22Rv1 (cell line): ENCODE data around the gene CCR7.

ENCODE experiments used
- ZFX ChIP-seq: fragments of 450-650 bp; IDR thresholded peaks from 2 replicates; pipeline ENCODE4 v1.6.1; 2017; ENCODE audit warnings: antibody characterized with exemption, borderline replicate concordance
- TF ChIP-seq, protein P1 (sequence below): fragments of 450-650 bp; IDR thresholded peaks from 2 replicates; pipeline ENCODE4 v1.5.1; 2017; ENCODE audit warnings: mild to moderate bottlenecking

DNA sequence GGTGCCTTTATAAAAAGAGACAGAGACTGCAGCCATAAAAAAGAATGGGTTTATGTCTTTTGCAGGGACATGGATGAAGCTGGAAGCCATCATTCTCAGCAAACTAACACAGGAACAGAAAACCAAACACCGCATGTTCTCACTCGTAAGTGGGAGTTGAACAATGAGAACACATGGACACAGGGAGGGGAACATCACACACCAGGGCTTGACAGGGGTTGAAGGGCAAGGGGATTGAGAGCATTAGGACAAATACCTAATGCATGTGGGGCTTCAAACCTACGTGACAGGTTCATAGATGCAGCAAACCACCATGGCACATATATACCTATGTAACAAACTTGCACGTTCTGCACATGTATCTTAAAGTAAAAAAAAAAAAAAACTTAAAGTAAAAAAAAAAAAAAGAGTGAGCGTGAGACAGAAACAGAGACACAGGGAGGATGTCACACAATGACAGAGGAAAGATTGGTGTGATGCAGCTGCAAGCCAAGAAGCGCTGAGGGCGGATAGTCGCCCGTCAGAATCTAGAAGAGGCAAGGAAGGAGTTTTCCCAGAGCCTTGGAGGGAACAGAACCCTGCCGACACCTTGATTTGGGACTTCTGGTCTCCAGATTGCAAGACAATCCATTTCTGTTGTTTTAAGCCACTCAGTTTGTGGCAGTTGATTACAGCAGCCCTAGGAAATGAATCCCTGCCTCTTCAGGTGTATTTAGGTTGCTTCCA, 36.4 kb downstream of the CCR7 start:
- TF ChIP-seq, protein P1, sequence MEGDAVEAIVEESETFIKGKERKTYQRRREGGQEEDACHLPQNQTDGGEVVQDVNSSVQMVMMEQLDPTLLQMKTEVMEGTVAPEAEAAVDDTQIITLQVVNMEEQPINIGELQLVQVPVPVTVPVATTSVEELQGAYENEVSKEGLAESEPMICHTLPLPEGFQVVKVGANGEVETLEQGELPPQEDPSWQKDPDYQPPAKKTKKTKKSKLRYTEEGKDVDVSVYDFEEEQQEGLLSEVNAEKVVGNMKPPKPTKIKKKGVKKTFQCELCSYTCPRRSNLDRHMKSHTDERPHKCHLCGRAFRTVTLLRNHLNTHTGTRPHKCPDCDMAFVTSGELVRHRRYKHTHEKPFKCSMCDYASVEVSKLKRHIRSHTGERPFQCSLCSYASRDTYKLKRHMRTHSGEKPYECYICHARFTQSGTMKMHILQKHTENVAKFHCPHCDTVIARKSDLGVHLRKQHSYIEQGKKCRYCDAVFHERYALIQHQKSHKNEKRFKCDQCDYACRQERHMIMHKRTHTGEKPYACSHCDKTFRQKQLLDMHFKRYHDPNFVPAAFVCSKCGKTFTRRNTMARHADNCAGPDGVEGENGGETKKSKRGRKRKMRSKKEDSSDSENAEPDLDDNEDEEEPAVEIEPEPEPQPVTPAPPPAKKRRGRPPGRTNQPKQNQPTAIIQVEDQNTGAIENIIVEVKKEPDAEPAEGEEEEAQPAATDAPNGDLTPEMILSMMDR: no peak
- TF ChIP-seq ZFX: no peak
